Astrocyte (in vitro differentiated cells and primary cell): Measurements from ENCODE around the gene APOA5. TPM values are rescaled to one million over a fixed set of nuclear protein-coding genes. Genes with fewer than 3 reads are reported as not detected.

Source experiments
- DNase-seq: peaks from one replicate; pipeline ENCODE4 v3.0.0-alpha.2; 2010; ENCODE audit warnings: low read depth
- FAIRE-seq: peaks from 2 replicates; lab custom pipeline; 2011; peaks lifted over from hg19 to GRCh38; lab: Jason Lieb, UNC
- H2AFZ ChIP-seq: 2 replicates; pipeline ENCODE4 v1.6.0; 2012; ENCODE audit warnings: low read depth, low read length, inconsistent platforms
- H3K27ac ChIP-seq: 2 replicates; pipeline ENCODE4 v1.5.1; 2011; ENCODE audit warnings: low read depth, low read length, inconsistent platforms
- H3K27me3 ChIP-seq: 2 replicates; pipeline ENCODE4 v1.6.0; 2011; ENCODE audit warnings: low read length, inconsistent platforms; ENCODE audit not compliant: insufficient read depth
- H3K36me3 ChIP-seq: 2 replicates; pipeline ENCODE4 v1.5.1; 2011; ENCODE audit warnings: low read length, inconsistent platforms; ENCODE audit not compliant: insufficient read depth
- H3K4me1 ChIP-seq: 2 replicates; pipeline ENCODE4 v1.5.1; 2011; ENCODE audit warnings: low read length, inconsistent platforms; ENCODE audit not compliant: insufficient read depth
- H3K4me2 ChIP-seq: 2 replicates; pipeline ENCODE4 v1.6.0; 2012; ENCODE audit warnings: low read length, inconsistent platforms
- H3K4me3 ChIP-seq: 2 replicates; pipeline ENCODE4 v1.5.1; 2011; ENCODE audit warnings: low read depth, mild to moderate bottlenecking, low read length, inconsistent platforms; ENCODE audit not compliant: insufficient read depth
- H3K79me2 ChIP-seq: 2 replicates; pipeline ENCODE4 v1.6.0; 2012; ENCODE audit warnings: mild to moderate bottlenecking, low read length, inconsistent platforms; ENCODE audit not compliant: insufficient read depth
- H3K9ac ChIP-seq: 2 replicates; pipeline ENCODE4 v1.6.0; 2012; ENCODE audit warnings: mild to moderate bottlenecking, low read length, inconsistent platforms
- H3K9me3 ChIP-seq: 2 replicates; pipeline ENCODE4 v1.5.1; 2012; ENCODE audit warnings: low read depth, mild to moderate bottlenecking, low read length, inconsistent platforms; ENCODE audit not compliant: insufficient read depth
- H4K20me1 ChIP-seq: 2 replicates; pipeline ENCODE4 v1.6.0; 2012; ENCODE audit warnings: low read length, inconsistent platforms; ENCODE audit not compliant: insufficient read depth
- H3K27ac Mint-ChIP-seq: one replicate; pipeline ENCODE4 v1.8.0; 2021; ENCODE audit warnings: mild to moderate bottlenecking, mixed read lengths; ENCODE audit not compliant: unreplicated experiment
- H3K27me3 Mint-ChIP-seq: one replicate; pipeline ENCODE4 v1.8.0; 2021; ENCODE audit warnings: low read depth, mixed read lengths; ENCODE audit not compliant: unreplicated experiment
- H3K36me3 Mint-ChIP-seq: one replicate; pipeline ENCODE4 v1.8.0; 2021; ENCODE audit warnings: low read depth, mixed read lengths; ENCODE audit not compliant: unreplicated experiment
- H3K4me1 Mint-ChIP-seq: one replicate; pipeline ENCODE4 v1.8.0; 2021; ENCODE audit warnings: low read depth, mixed read lengths; ENCODE audit not compliant: unreplicated experiment
- H3K4me3 Mint-ChIP-seq: one replicate; pipeline ENCODE4 v1.8.0; 2021; ENCODE audit warnings: mild to moderate bottlenecking, moderate library complexity, mixed read lengths; ENCODE audit not compliant: unreplicated experiment
- H3K9me3 Mint-ChIP-seq: one replicate; pipeline ENCODE4 v1.8.0; 2021; ENCODE audit warnings: mild to moderate bottlenecking, mixed read lengths; ENCODE audit not compliant: unreplicated experiment
- CTCF ChIP-seq: IDR thresholded peaks from 2 replicates; pipeline ENCODE4 v1.5.1; 2011; ENCODE audit warnings: low read depth, mild to moderate bottlenecking, inconsistent platforms, low read length, moderate library complexity; ENCODE audit not compliant: insufficient read depth
- EZH2 ChIP-seq: IDR thresholded peaks from 2 replicates; pipeline ENCODE4 v1.6.1; 2012; ENCODE audit warnings: mild to moderate bottlenecking, low read length, inconsistent platforms; ENCODE audit not compliant: insufficient read depth
- total RNA-seq: library from RNA; stranded (reverse); gene quantifications from 2 replicates; pipeline ENCODE4 v1.2.1, GENCODE V29; 2021

The APOA5 gene
- total RNA-seq, 1 donor from 2014 or later, result not detected

DNA sequence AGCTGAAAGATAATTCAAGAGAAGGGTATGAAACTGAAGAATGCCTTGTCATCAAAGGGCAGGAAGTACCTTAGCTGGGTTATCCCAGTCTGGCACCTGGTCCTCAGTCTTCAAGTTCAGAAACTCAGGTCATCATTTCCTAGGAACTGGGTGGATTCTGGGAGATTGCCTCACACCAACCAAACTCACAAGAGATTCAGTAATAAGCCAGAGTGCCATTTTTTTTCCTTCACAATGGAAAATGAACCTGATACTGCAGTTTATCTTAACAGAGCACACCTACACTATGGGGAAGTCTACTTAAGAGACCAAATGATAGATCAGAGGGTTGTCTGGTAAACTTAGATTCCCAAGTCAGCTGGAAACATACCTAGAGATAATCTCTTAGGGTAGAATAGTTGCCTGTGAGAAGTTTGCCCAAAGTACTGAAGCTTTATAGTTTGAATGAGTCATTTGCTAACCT is 15.1 kb downstream of the APOA5 start:
- Histone ChIP-seq H3K79me2 (peaks cover 11% of the 10 kb centered on the region), H2AFZ (no peak overlapping the region), H4K20me1 (peaks cover 11% of the 10 kb centered on the region), H3K36me3 (peaks cover 47% of the 10 kb centered on the region), H3K4me3 (no peak overlapping the region), H3K27ac (no peak overlapping the region), H3K27me3 (no peaks in the 10 kb centered on the region), H3K4me2 (no peak overlapping the region), H3K9me3 (no peaks in the 10 kb centered on the region), H3K9ac (no peak overlapping the region), H3K4me1 (peaks cover 6% of the 10 kb centered on the region)
- TF ChIP-seq EZH2 (no peak), CTCF (no peak)
- Mint-ChIP-seq H3K27me3 (no peaks in the 10 kb centered on the region), H3K4me3 (no peak overlapping the region), H3K27ac (no peak overlapping the region), H3K9me3 (peaks cover 2% of the 10 kb centered on the region), H3K4me1 (peaks cover 6% of the 10 kb centered on the region), H3K36me3 (peaks cover 13% of the 10 kb centered on the region)
- FAIRE-seq (no peak), DNase-seq (no peak)

GRCh38 chr11:116775975-116776374 is 15.7 kb downstream of the APOA5 start:
- H3K36me3 ChIP-seq, result peaks cover 44% of the 10 kb centered on the region
- no peak overlapping the region for H2AFZ ChIP-seq
- peaks cover 8% of the 10 kb centered on the region for H3K4me1 ChIP-seq
- no peaks in the 10 kb centered on the region for H3K9me3 ChIP-seq
- Mint-ChIP-seq H3K27me3 (no peaks in the 10 kb centered on the region), H3K27ac (no peak overlapping the region), H3K4me1 (peaks cover 8% of the 10 kb centered on the region), H3K4me3 (no peak overlapping the region), H3K36me3 (peaks cover 9% of the 10 kb centered on the region), H3K9me3 (peaks cover 2% of the 10 kb centered on the region)
- peaks cover 17% of the 10 kb centered on the region for H3K79me2 ChIP-seq
- TF ChIP-seq CTCF (no peak), EZH2 (no peak)
- DNase-seq (no peak), FAIRE-seq (no peak)
- no peaks in the 10 kb centered on the region for H3K27me3 ChIP-seq
- H3K4me3 ChIP-seq, result no peak overlapping the region
- H4K20me1 ChIP-seq, result peaks cover 11% of the 10 kb centered on the region
- no peak overlapping the region for H3K27ac ChIP-seq
- no peak overlapping the region for H3K9ac ChIP-seq
- no peak overlapping the region for H3K4me2 ChIP-seq

- Histone ChIP-seq H3K4me1 (peaks cover 8% of the 10 kb centered on the region), H3K27ac (no peak overlapping the region), H3K9ac (no peak overlapping the region), H3K79me2 (peaks cover 25% of the 10 kb centered on the region), H2AFZ (no peak overlapping the region), H3K27me3 (no peaks in the 10 kb centered on the region), H3K36me3 (peaks cover 36% of the 10 kb centered on the region), H3K4me2 (no peak overlapping the region), H4K20me1 (peaks cover 6% of the 10 kb centered on the region), H3K9me3 (no peaks in the 10 kb centered on the region), H3K4me3 (no peak overlapping the region)
- H3K36me3 Mint-ChIP-seq, result peaks cover 9% of the 10 kb centered on the region
- H3K4me1 Mint-ChIP-seq, result peaks cover 9% of the 10 kb centered on the region
- no peak for DNase-seq
- H3K27ac Mint-ChIP-seq, result no peak overlapping the region
- no peaks in the 10 kb centered on the region for H3K27me3 Mint-ChIP-seq
- no peak for FAIRE-seq
- TF ChIP-seq CTCF (no peak), EZH2 (no peak)
- H3K9me3 Mint-ChIP-seq, result peaks cover 2% of the 10 kb centered on the region
- H3K4me3 Mint-ChIP-seq, result no peak overlapping the region
These were observed 17.0 kb downstream of the APOA5 start for GRCh38 chr11:116774661-116775060.
